Suprapubic skin (tissue), 4 donors: ENCODE results near the gene MAOA. TPM values are rescaled to one million over a fixed set of nuclear protein-coding genes. Genes with fewer than 3 reads are reported as not detected.

Experiments
- DNase-seq, 2 donors: peaks; one replicate each; pipeline ENCODE4 v3.0.0-alpha.2; 2019; ENCODE audit warnings: low spot score in 2 of 2
- H3K27ac ChIP-seq: fragments of 200-600 bp; sonication (generic); one replicate; pipeline ENCODE4 v1.5.1; 2019
- H3K27me3 ChIP-seq: fragments of 200-600 bp; sonication (generic); one replicate; pipeline ENCODE4 v1.5.1; 2019
- H3K36me3 ChIP-seq: fragments of 200-600 bp; sonication (generic); one replicate; pipeline ENCODE4 v1.5.1; 2019
- H3K4me1 ChIP-seq: fragments of 200-600 bp; sonication (generic); one replicate; pipeline ENCODE4 v1.5.1; 2019
- H3K4me3 ChIP-seq: fragments of 200-600 bp; sonication (generic); one replicate; pipeline ENCODE4 v1.5.1; 2019; ENCODE audit warnings: mild to moderate bottlenecking
- H3K9me3 ChIP-seq: fragments of 200-600 bp; sonication (generic); one replicate; pipeline ENCODE4 v1.5.1; 2019
- CTCF ChIP-seq, 2 donors: fragments of 200-600 bp in 1 of 2; fragments of 450-650 bp in 1 of 2; sonication (generic) in 1 of 2; IDR thresholded peaks; one replicate each; pipeline ENCODE4 v1.5.1; 2016 to 2019; ENCODE audit warnings: antibody characterized with exemption in 2 of 2, mild to moderate bottlenecking in 1 of 2, moderate library complexity in 1 of 2
- EP300 ChIP-seq: sonication (generic); formaldehyde crosslinking; IDR thresholded peaks from one replicate; pipeline ENCODE4 v1.6.1; 2017; ENCODE audit warnings: antibody characterized with exemption
- POLR2A ChIP-seq, 2 donors: fragments of 450-650 bp; IDR thresholded peaks; one replicate each; pipeline ENCODE4 v1.6.1; 2017; ENCODE audit warnings: antibody characterized with exemption in 2 of 2, mild to moderate bottlenecking in 2 of 2, moderate library complexity in 2 of 2
- POLR2AphosphoS5 ChIP-seq, 3 donors: sonication (generic); formaldehyde crosslinking; IDR thresholded peaks; one replicate each; pipeline ENCODE4 v1.6.1; 2017; ENCODE audit warnings: antibody characterized with exemption in 3 of 3
- WGBS: methylation state at CpG from one replicate; pipeline ENCODE4 v1.1.5; 2018; 5-methylcytosine and 5-hydroxymethylcytosine counted together
- total RNA-seq, 4 donors: library from RNA; depleted of rRNA; stranded (reverse); fragments of >200 nt; gene quantifications; one replicate each; pipeline ENCODE4 v1.1.0, GENCODE V29; 2016

MAOA gene
- total RNA-seq, 4 donors from 2014 or later = 123 to 166 (median 132) TPM

- Histone ChIP-seq H3K9me3 (no peaks in the 10 kb centered on the region), H3K4me3 (peak overlapping the region; percentile 69), H3K36me3 (no peaks in the 10 kb centered on the region), H3K4me1 (peaks cover 7% of the 10 kb centered on the region), H3K27me3 (no peaks in the 10 kb centered on the region), H3K27ac (peak overlapping the region; percentile 94)
- WGBS = 36% methylated on average over 34 of the region's 57 CpGs
- peak; percentile 91 to 93 for DNase-seq
- TF ChIP-seq EP300 (no peak), CTCF (IDR thresholded peaks at IDR 0.05) (peak in 1 of 2 donors; percentile 19), POLR2AphosphoS5 (IDR thresholded peaks at IDR 0.05) (peak in 1 of 3 donors; percentile 20), POLR2A (IDR thresholded peaks at IDR 0.05) (peak in 1 of 2 donors; percentile 61)
Measured at GRCh38 chrX:43654431-43655150, 1.5 kb upstream of the MAOA start.

GRCh38 chrX:43655151-43656004 lies 721 bp upstream of the MAOA start:
- Histone ChIP-seq H3K4me1 (peaks cover 7% of the 10 kb centered on the region), H3K27ac (peak overlapping the region; percentile 94), H3K27me3 (no peaks in the 10 kb centered on the region), H3K36me3 (no peaks in the 10 kb centered on the region), H3K9me3 (no peaks in the 10 kb centered on the region), H3K4me3 (peak overlapping the region; percentile 69)
- peak; percentile 72 to 78 for DNase-seq
- no peak for TF ChIP-seq EP300
- no peak for TF ChIP-seq POLR2AphosphoS5 (IDR thresholded peaks at IDR 0.05)
- 46% methylated on average over 35 of the region's 51 CpGs for WGBS

- Histone ChIP-seq H3K27ac (no peak overlapping the region), H3K9me3 (no peaks in the 10 kb centered on the region), H3K4me3 (peak overlapping the region; percentile 38), H3K36me3 (no peaks in the 10 kb centered on the region), H3K27me3 (no peaks in the 10 kb centered on the region), H3K4me1 (peaks cover 7% of the 10 kb centered on the region)
- no peak for DNase-seq
- TF ChIP-seq POLR2AphosphoS5 (IDR thresholded peaks at IDR 0.05) = no peak
- TF ChIP-seq POLR2A (IDR thresholded peaks at IDR 0.05) = no peak
- no peak for TF ChIP-seq EP300
- TF ChIP-seq CTCF (IDR thresholded peaks at IDR 0.05) = no peak
- 60% methylated on average over 1 of the region's 1 CpG for WGBS
Measured at GRCh38 chrX:43657671-43658070, 1.6 kb downstream of the MAOA start.

- TF ChIP-seq POLR2A (IDR thresholded peaks at IDR 0.05) (no peak), EP300 (no peak), POLR2AphosphoS5 (IDR thresholded peaks at IDR 0.05) (no peak), CTCF (IDR thresholded peaks at IDR 0.05) (no peak)
- no peak for DNase-seq
- Histone ChIP-seq H3K27ac (peak overlapping the region; percentile 41), H3K4me1 (peaks cover 4% of the 10 kb centered on the region), H3K4me3 (no peak overlapping the region), H3K27me3 (no peaks in the 10 kb centered on the region), H3K9me3 (no peaks in the 10 kb centered on the region), H3K36me3 (no peaks in the 10 kb centered on the region)
- 70% methylated on average over 4 of the region's 4 CpGs for WGBS
Measured at GRCh38 chrX:43661521-43662240, 5.6 kb downstream of the MAOA start.

- no peaks in the 10 kb centered on the region for H3K9me3 ChIP-seq
- no peaks in the 10 kb centered on the region for H3K27me3 ChIP-seq
- WGBS = 96% methylated on average over 1 of the region's 1 CpG
- TF ChIP-seq POLR2A (IDR thresholded peaks at IDR 0.05) = no peak
- TF ChIP-seq EP300 = no peak
- TF ChIP-seq CTCF (IDR thresholded peaks at IDR 0.05) = no peak
- no peak for TF ChIP-seq POLR2AphosphoS5 (IDR thresholded peaks at IDR 0.05)
- H3K4me1 ChIP-seq = peaks cover 2% of the 10 kb centered on the region
- H3K36me3 ChIP-seq = no peaks in the 10 kb centered on the region
- no peak overlapping the region for H3K27ac ChIP-seq
- DNase-seq = no peak
- H3K4me3 ChIP-seq = no peak overlapping the region
Measured at GRCh38 chrX:43663173-43663572, 7.1 kb downstream of the MAOA start.
